HG02870 (cell line): ENCODE results near the gene GABBR2.
"Not testable (repeated sequence)": the region's sequence is repeated elsewhere in the genome, so short reads cannot be mapped to it uniquely, and the experiment has no call there.

Experiments used
- ATAC-seq: cut with Tn5 transposase; IDR thresholded peaks from one replicate; pipeline ENCODE4 v1.9.1; 2021; ENCODE audit warnings: mild to moderate bottlenecking, moderate library complexity; ENCODE audit not compliant: unreplicated experiment

Gene GABBR2

DNA sequence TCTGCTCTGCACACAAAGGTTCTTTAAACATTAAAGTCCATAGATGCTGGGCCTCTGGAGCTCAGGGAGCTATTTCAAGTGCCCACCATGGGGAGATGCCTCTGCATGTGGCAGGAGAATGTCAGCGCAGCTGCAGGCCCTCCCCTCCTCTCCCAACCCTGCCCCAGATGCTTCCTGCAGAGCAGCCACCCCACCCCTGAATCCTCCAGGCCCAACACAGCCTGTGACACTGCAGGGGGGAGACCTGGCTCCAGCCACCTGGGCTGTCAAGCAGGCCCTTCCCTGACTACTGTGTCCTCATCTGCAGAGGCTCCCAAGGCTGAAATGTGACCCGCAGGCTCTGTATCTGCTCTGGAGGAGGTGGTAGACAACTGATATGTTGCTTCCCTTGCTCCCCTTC is 213.9 kb downstream of the GABBR2 start:
- ATAC-seq: no peak

DNA sequence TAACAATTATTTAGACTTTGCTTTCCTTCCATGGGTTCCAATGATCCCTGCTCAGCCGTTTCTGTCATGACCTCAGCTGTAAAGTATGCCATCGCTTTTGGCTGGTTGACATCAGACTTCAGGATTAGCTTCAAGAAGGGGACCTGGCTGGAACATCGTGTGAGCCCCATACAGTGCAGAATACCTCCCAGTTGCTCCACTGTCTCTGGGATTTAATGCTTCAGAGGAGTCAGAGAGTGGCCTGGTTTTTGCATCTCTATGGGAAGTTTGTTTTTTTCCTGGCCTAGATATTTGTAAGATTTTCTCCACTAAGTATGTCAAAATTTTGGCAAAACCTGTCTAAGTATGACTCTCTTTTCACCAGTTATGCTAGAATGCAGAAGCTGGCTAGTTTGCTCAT is 216.9 kb downstream of the GABBR2 start:
- ATAC-seq: no peak

DNA sequence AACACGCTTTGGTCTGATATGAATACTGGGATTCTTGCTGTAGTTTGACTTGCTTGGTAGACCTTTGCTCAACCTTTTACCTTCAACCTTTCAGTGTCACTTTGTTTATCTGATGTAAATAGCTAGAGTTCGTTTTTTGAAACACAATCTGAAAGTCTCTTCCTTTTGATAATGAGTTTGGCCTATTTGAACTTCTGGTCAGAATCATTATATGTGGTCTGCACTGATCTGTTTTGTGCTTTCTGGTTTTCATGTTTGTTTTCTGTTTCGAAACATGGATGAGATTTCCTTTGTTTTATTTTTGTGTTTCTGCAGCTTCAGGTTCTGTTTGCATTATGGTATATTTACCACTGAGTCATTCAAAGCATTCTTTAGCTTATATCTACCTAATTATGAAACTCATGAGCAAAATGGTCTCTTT is 217.5 kb downstream of the GABBR2 start:
- no peak for ATAC-seq

DNA sequence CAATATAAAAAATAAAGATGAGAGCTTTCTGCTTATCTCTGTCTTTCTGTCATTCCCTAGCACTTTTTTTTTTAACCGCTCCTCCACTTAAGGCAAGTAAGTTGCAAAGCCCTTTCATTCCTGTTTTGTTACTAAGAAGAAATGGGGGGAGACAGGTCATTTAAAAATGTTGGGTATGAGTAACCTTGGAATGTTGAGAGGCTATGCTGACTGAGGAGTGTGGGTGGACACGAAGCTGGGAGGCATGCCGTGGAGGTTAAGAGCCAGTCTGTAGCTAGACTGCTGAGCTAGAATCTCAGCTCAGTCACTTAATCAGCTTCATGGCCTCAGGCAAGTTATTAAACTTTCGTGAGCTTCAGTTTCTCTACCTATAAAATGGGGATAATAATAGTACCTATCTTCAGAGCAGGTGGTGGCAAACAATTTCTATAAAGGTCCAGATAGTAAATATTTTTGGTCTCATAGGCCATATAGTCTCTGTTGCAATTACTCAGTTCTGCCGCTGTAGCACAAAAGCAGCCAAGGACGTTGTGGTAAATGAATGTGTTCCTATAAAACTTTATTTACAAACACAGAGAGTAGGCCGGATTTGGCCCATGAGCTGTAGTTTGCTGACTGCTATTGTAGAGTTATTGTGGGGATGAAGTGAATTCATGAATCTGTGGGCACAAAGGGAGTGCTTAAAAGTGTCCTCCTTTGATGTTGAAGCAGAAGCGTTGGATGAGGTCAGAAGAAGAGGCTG is 220.0 kb downstream of the GABBR2 start:
- no peak for ATAC-seq

DNA sequence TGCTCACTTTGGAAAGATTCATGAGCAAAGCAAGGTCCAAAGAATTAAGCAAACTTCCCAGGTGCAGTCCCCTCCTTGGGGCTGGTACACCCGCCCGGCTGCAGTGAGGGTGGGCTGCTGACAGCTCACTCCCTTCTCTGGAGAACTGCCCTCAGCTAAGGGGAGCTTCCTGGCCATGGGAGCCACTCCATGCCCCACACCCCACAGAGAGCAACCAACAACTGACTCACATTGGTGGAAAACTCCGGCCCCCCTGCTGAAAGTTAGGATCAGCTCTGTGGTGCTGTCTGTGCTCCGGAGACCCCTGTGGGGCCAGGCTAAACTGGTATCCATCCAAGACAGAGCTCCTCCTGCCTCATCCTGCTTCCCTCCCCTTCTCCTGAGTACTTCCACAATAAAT is 223.0 kb downstream of the GABBR2 start:
- ATAC-seq: no peak

DNA sequence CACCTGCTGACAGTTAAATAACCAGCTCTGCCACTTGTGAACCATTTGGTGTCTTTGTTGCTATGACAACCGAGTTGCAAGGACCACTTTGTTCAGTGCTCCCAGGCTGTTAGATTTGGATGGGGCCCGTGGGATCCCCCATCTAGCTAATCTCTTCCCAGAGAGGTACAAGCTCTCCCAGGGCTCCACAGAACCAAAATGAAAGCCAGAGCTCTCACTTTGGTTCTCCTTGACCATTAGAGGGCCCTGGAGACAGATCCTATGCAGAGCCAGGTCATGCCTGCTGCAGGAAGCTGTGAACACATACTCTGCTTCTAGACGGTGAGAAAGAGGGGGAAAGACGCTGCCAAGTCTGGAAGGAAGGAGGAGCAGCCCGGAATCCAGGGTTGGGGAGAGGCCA is 224.6 kb downstream of the GABBR2 start:
- no peak for ATAC-seq

DNA sequence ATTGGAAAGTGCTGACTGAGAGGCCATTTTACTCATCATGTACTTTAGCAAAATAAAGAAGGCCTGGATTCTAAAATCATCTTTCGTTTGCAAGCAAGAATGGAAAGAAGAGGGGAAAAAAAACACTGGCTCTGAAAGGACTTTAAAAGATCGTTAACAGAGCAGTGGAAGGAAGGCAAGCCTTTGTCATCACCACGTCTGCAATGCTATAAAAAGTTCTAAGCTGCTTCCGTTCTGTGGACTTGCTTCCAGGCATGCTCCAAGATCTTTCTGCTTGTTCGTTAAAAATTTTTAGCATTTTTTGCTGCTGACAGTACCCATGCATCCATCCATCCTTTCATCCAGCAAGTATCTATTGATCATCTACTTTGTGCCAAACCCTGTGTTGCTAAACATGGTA is 226.5 kb downstream of the GABBR2 start:
- no peak for ATAC-seq

DNA sequence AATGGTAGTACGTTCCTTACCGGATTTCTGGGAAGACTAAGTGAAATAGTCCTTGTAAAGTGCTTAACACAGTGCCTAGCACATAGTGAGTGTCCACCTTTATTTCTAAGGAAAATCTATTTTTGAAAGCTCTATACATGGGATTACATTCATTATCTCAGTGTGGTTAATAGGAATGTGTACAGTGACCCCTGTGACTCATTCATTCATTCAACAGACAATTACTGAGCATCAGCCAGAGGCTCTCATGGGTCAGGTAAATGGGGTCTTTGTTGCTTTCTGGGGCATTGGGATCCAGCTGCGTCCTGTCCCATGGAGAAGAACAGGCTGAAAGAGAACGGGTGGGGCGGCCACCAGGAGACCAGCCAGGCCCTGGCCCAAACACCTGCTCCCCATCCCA is 227.1 kb downstream of the GABBR2 start:
- ATAC-seq: no peak

DNA sequence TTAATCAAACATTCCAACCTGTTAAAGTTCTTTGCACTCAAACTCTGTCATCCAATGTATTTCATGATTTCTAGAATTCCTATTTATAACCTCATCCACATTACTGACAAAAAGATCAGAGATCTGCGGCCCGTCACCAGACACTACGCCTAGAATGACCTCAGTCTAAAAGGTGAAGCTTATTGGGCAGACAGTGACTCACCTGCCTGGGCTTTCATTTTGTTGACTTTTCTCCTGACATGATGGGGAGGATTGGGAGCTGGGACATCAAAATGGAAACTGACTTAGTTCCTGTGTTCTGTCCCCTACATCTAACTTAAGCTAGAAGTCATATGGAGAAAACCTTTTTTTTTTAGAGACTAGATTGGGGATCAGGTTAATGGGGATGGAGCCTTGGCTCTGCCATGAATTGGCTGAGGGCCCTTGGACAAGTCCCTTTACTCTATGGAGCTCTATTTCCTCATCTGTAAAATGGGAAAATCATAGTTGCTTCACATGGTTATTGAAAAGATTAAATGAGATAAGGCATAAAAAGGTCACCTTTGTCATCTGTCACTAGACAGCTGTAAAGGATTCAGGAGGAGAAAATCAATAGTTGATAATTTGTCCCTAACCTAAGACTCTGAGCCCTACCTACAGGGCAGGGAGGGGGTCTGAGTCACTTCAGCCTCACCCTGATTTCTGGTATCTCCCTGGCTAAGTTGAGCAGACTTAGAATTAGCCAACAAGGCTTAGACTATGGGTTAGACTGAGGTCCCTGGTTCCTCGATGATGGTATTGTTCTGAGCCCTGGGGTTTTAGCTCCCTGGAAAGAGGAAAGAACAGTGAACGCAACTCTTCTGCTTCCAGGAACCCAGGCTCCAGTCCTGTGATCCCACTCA is 228.5 kb downstream of the GABBR2 start:
- no peak for ATAC-seq

DNA sequence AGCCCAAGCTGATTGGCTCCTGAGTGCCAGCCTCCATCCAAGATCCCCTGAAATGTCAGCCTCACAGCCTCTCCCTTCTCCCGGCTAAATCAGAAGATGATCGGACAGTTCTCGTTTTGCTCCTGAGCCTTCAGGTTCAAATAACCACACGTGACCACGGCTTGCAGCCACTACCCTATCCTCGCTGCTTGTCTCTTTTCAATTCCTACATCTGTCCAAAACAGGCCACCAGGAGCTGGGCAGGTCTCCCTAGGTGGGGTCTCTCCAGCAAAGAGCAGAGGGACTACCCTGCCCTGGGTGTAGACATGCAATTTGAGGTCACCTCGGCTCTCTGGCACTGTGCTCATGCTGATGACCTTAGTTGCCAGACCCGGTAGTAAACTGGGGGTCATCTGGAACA is 229.3 kb downstream of the GABBR2 start:
- ATAC-seq: no peak

DNA sequence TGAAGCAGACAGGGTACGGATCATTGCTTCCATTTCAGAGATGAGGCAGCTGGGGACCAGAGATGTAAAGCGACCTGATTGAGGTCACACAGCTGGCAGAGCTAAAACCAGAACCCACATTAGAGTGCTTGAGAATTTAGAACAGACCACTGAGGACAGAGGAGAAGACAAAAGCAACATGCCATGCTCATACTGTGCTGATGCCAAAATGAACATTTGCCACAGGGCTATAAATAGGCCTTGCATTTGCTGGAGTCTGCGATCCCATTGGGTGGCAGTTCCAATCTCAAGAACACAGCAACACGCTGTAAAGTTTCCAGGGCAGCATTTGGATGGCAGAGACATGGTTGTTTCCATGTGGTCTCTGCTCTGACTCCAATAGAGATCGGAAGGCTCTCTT is 230.9 kb downstream of the GABBR2 start:
- no peak for ATAC-seq

DNA sequence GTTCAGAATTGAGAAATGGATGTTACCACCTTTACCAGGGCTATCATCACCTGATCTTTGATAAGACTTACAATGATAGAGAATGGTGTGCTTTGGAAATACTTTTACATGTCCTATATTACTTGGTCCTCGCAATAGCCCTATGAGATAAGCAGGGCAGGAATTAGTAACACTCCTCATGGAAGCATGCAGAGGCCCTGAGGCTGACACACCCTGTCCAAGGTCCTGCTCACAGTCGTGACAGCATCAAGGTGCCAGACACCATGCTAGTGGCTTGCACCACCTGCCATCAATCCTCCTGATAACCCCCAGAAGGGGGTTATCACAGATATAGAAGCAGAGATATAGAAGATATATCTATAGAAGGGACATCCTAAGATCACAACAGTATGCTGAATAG is 236.5 kb downstream of the GABBR2 start:
- no peak for ATAC-seq

DNA sequence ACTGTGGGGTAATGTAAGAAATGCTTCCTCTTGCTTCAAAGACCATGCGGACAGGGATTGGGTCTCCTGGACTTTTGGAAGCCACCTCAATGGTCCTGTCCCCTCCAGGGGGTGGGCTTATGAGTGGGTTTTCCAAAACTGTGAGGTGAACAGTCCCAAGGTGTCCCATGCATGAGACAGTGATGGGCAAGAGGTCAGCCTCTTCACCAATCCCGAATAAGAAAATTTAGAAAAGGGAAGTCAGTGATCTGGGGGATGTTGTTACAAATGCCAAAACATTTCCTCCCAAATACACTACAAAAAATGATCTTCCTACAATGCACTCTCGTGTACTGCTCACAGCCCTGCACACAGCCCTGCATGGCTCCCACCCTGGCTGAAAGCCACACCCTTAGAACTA is 237.6 kb downstream of the GABBR2 start:
- ATAC-seq: no peak

DNA sequence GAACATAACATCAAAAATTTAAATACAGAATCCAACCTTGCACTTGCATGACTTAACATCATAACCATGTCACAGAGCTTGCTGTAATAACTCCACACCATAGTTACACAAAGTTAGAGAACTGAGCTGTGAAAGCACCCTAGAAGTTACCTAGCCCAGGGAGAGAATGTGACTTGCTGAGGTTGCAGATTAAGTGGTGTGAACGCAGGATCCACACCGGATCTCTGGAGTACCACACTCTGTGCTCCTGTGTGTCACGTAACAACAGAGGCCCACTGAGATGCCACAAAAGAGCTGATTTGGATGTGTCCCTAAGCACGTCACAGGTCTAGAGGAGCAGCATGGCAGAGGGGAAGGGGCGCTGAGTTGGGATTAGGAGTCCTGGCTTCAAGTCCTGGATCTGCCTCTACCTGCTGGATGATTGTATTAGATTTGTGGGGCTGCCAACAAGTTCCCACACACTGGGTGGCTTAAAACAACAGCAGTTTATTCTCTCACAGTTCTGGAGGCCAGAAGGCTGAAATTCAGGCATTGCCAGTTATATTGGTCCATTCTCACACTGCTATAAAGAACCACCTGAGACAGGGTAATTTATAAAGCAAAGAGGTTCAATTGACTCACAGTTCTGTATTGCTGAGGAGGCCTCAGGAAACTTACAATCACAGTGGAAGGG is 240.0 kb downstream of the GABBR2 start:
- no peak for ATAC-seq

DNA sequence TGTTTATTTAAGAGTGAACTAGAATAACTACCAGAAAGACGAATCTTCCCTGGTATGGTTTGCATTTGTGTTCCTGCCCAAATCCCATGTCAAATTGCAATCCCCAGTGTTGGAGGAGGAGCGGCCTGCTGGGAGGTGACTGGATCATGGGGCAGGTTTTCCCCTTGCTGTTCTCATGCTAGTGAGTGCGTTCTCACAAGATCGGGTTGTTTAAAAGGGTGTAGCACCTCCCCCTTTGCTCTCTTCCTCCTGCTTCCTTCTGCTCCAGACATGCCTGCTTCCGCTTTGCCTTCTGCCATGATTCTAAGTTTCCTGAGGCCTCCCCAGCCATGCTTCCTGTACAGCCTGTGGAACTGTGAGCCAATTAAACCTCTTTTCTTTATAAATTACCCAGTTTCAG is 242.9 kb downstream of the GABBR2 start:
- ATAC-seq: no peak

DNA sequence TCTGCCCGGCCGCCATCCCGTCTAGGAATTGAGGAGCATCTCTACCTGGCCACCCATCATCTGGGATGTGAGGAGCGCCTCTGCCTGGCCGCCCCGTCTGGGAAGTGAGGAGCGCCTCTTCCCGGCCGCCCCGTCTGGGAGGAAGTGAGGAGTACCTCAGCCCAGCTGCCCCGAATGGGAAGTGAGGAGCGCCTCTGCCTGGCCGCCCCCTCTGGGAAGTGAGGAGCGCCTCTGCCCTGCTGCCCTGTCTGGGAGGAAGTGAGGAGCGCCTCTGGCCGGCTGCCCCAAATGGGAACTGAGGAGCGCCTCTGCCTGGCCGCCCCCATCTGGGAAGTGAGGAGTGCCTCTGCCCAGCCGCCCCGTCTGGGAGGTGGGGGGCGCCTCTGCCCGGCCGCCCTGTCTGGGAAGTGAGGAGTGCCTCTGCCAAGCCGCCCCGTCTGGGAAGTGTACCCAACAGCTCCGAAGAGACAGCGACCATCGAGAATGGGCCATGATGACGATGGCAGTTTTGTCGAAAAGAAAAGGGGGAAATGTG is 244.5 kb downstream of the GABBR2 start:
- ATAC-seq: not testable (repeated sequence)

DNA sequence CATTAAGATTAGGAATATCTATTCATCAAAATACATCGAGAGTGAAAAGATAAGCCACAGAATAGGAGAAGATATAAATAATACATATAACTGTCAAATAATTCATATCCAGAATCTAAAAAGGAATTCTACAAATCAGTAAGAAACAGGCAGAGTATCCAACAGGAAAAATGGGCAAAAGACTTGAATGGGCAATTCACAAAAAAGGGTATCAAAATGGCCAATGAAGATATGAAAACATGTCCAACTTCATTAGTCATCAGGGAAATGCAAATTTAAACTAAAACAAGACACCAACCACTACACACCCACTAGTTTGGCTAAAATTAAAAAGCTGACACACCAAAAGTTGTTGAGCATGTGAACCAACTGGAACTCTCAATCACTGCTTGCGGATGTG is 246.4 kb downstream of the GABBR2 start:
- no peak for ATAC-seq

DNA sequence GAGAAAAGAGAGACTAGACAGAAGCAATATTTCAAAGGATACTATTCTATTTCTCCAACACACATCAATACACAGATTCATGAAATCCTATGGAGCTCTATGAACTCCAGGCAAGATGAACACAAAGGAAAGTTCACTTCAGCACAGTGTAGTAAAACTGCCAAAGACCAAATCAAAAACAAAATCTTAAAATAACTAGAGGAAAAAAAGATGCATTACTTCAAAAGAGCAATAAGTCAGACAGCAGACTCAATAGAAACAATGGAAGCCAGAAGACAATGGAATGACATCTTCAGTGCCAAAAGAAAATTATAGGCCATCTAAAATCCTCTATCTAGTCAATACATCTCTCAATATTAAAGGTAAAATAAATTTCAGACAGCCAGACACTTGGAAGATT is 248.0 kb downstream of the GABBR2 start:
- ATAC-seq: no peak

DNA sequence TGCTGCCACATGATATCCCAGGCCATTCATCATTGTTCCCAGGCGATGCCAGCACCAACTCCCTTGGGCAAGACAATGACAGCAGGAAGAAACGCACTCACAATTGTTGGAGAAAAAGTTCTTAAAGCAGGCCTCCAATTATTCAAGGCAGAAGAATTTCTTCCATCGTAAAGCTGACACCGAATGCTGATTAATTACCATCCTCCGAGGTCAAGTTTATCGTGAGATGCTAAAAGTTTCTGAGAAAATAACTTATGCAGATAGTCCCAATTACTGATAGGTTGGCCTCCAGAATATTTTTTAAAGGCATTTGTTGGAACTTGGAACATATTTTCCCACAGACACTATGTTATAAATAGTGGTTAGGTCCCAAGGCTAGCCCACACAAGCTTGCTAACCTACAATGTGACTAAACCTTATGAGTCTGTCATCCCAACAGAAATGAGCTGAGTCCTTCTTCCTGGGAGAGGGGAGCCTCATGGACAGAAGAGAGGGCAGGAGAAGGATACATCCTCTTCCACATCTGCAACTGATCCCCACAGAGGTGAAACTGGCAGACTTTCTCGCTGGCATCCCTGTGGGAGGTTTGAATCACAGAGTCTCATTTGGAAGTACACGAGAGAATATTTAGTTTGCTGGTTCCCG is 250.9 kb downstream of the GABBR2 start:
- ATAC-seq: no peak

DNA sequence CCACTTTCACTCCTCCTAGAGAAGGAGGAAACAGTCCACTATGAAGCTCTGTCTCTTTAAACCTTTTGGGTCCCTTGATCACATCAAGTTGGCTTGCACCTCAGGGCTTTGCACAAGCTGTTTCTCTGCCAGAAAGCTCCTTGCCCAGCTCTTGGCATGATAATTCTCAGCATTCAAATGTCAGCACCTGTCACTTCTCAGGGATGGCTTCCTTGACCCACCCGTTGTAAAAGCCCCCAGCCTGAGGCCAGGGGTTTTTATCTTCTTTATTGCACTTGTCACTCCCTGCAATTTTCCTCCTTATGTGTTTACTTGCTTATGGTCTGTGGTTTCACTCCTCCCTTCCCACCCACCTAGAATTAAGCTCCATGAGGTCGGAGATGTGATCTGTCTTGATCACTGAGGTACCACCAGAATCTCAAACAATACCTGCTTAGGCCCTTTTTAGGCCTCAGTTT is 252.6 kb downstream of the GABBR2 start:
- no peak for ATAC-seq
